GM19238 (cell line): ENCODE measurements around the gene ASCL2.

Experiments used
- DNase-seq: peaks from one replicate; pipeline ENCODE4 v3.0.0; 2011; ENCODE audit warnings: low spot score; ENCODE audit not compliant: insufficient read length

Gene ASCL2

GRCh38 chr11:2270322-2271076 is at the start of gene ASCL2:
ASCL2 (minus strand) TSS chr11:2270588; CDS start chr11:2270332, 256 bp downstream.
- no peak for DNase-seq

GRCh38 chr11:2319791-2320472 is 49.5 kb upstream of the ASCL2 start:
- no peak for DNase-seq

- no peak for DNase-seq
Measured at GRCh38 chr11:2318707-2319106, 48.3 kb upstream of the ASCL2 start.

GRCh38 chr11:2318123-2318522 is 47.7 kb upstream of the ASCL2 start:
- DNase-seq = no peak

GRCh38 chr11:2317354-2318050 is 47.1 kb upstream of the ASCL2 start:
- DNase-seq = no peak

GRCh38 chr11:2316963-2317244 is 46.5 kb upstream of the ASCL2 start:
- no peak for DNase-seq

GRCh38 chr11:2316169-2316962 is 46.0 kb upstream of the ASCL2 start:
- DNase-seq = no peak

GRCh38 chr11:2315395-2316168 is 45.2 kb upstream of the ASCL2 start:
- no peak for DNase-seq

GRCh38 chr11:2314525-2315394 is 44.4 kb upstream of the ASCL2 start:
- DNase-seq = no peak

GRCh38 chr11:2314136-2314524 is 43.7 kb upstream of the ASCL2 start:
- DNase-seq = no peak

GRCh38 chr11:2313051-2313951 is 42.9 kb upstream of the ASCL2 start:
- no peak for DNase-seq

GRCh38 chr11:2312232-2313042 is 42.0 kb upstream of the ASCL2 start:
- no peak for DNase-seq

- no peak for DNase-seq
Measured at GRCh38 chr11:2311353-2312133, 41.2 kb upstream of the ASCL2 start.

GRCh38 chr11:2310786-2311352 is 40.5 kb upstream of the ASCL2 start:
- DNase-seq = no peak

GRCh38 chr11:2310073-2310785 is 39.8 kb upstream of the ASCL2 start:
- no peak for DNase-seq
